Keratinocyte (primary cell): ENCODE measurements around the gene SMARCD3. TPM values are rescaled to one million over a fixed set of nuclear protein-coding genes. Genes with fewer than 3 reads are reported as not detected.

Experiments
- DNase-seq: peaks from one replicate; pipeline ENCODE4 v3.0.0-alpha.2; 2011; ENCODE audit warnings: low read depth, missing footprints, low spot score
- FAIRE-seq: peaks from 2 replicates; lab custom pipeline; 2011; peaks lifted over from hg19 to GRCh38; lab: Jason Lieb, UNC
- H2AFZ ChIP-seq: 2 replicates; pipeline ENCODE4 v1.6.0; 2012; ENCODE audit warnings: low read length, control low read depth, inconsistent platforms; ENCODE audit not compliant: control insufficient read depth
- H3K27ac ChIP-seq: 2 replicates; pipeline ENCODE4 v1.5.1; 2011; ENCODE audit warnings: low read length; ENCODE audit not compliant: control insufficient read depth, insufficient read depth
- H3K27me3 ChIP-seq: 3 replicates; pipeline ENCODE4 v1.6.0; 2011; ENCODE audit warnings: low read length; ENCODE audit not compliant: control insufficient read depth, insufficient read depth; ENCODE audit errors: extremely low read depth
- H3K36me3 ChIP-seq, 2 experiments: 2 replicates in 1 of 2; 3 replicates in 1 of 2; pipeline ENCODE4 v1.5.1; 2011; ENCODE audit warnings: low read length in 2 of 2, mild to moderate bottlenecking in 1 of 2; ENCODE audit not compliant: control insufficient read depth in 2 of 2, insufficient read depth in 2 of 2; ENCODE audit errors: extremely low read depth in 1 of 2
- H3K4me1 ChIP-seq: 3 replicates; pipeline ENCODE4 v1.5.1; 2011; ENCODE audit warnings: low read length; ENCODE audit not compliant: control insufficient read depth, insufficient read depth; ENCODE audit errors: extremely low read depth
- H3K4me2 ChIP-seq: 3 replicates; pipeline ENCODE4 v1.6.0; 2011; ENCODE audit warnings: low read depth, low read length; ENCODE audit not compliant: control insufficient read depth, insufficient read depth; ENCODE audit errors: extremely low read depth
- H3K4me3 ChIP-seq, 3 experiments: fragments of 200-600 bp in 1 of 3; sonication (generic) in 1 of 3; 2 replicates in 2 of 3; 3 replicates in 1 of 3; pipeline ENCODE4 v1.5.1; 2011 to 2016; ENCODE audit warnings: low read length in 3 of 3, mild to moderate bottlenecking in 3 of 3, control low read depth in 2 of 3, inconsistent platforms in 1 of 3, low read depth in 1 of 3, mixed read lengths in 1 of 3, mixed run types in 1 of 3, moderate library complexity in 1 of 3; ENCODE audit not compliant: control insufficient read depth in 2 of 3, insufficient read depth in 2 of 3; ENCODE audit errors: extremely low read depth in 1 of 3
- H3K79me2 ChIP-seq: 2 replicates; pipeline ENCODE4 v1.6.0; 2012; ENCODE audit warnings: low read length; ENCODE audit not compliant: control insufficient read depth, insufficient read depth
- H3K9ac ChIP-seq: 3 replicates; pipeline ENCODE4 v1.6.0; 2011; ENCODE audit warnings: low read length; ENCODE audit not compliant: control insufficient read depth, insufficient read depth; ENCODE audit errors: extremely low read depth
- H3K9me1 ChIP-seq: 3 replicates; pipeline ENCODE4 v1.6.0; 2011; ENCODE audit warnings: low read length; ENCODE audit not compliant: control insufficient read depth, insufficient read depth; ENCODE audit errors: extremely low read depth
- H3K9me3 ChIP-seq: 2 replicates; pipeline ENCODE4 v1.5.1; 2012; ENCODE audit warnings: low read depth, low read length; ENCODE audit not compliant: control insufficient read depth
- H4K20me1 ChIP-seq: 3 replicates; pipeline ENCODE4 v1.6.0; 2011; ENCODE audit warnings: low read length; ENCODE audit not compliant: control insufficient read depth, insufficient read depth; ENCODE audit errors: extremely low read depth
- CTCF ChIP-seq, 3 experiments: IDR thresholded peaks in 1 of 3; conservative IDR thresholded peaks in 1 of 3; optimal IDR thresholded peaks in 1 of 3; 2 replicates in 2 of 3; 3 replicates in 1 of 3; pipeline versions ENCODE3 to v1.5.1; 2011; ENCODE audit warnings: low read length in 3 of 3, mild to moderate bottlenecking in 3 of 3, moderate library complexity in 2 of 3, control low read depth in 1 of 3, inconsistent platforms in 1 of 3; ENCODE audit not compliant: insufficient read depth in 2 of 3; ENCODE audit errors: extremely low read depth in 1 of 3
- EZH2 ChIP-seq: IDR thresholded peaks from one replicate; pipeline ENCODE4 v1.6.1; 2012; ENCODE audit warnings: inconsistent platforms, mild to moderate bottlenecking, low read length, moderate library complexity
- dilution Hi-C: fragments of 300-500 bp; cut with MboI; formaldehyde crosslinking; loops from one replicate; pipeline ENCODE4 v1.7.0; 2020; ENCODE audit warnings: low sequenced_read_pairs; ENCODE audit not compliant: extremely low pct_ligation_motif_present
- polyA plus RNA-seq, 5 experiments: library from polyadenylated mRNA; depleted of rRNA in 3 of 5; stranded (reverse) in 3 of 5; stranded (forward) in 1 of 5; unstranded in 1 of 5; fragments of >200 nt; gene quantifications; 1 replicate in 1 of 5; 2 replicates in 3 of 5; 3 replicates in 1 of 5; pipeline versions ENCODE4 v1.2.1 to v1.2.3, GENCODE V29; 2011 to 2012; ENCODE audit warnings: missing spikeins in 2 of 5, low read depth in 1 of 5, low replicate concordance in 1 of 5

SMARCD3 gene
- polyA plus RNA-seq, 1 donor (not counting 4 experiments of a cell fraction or from before 2014, with no cell fraction given), result 3.0 TPM

- Histone ChIP-seq H3K9me3 (no peaks in the 10 kb centered on the region), H3K4me2 (no peak overlapping the region), H3K79me2 (peaks cover 38% of the 10 kb centered on the region), H4K20me1 (peaks cover 8% of the 10 kb centered on the region), H3K4me1 (peaks cover 4% of the 10 kb centered on the region), H2AFZ (no peak overlapping the region), H3K27ac (no peak overlapping the region), H3K36me3 (peaks cover 18 to 35% of the 10 kb centered on the region in 2 experiments), H3K4me3 (no peak overlapping the region), H3K9ac (no peak overlapping the region), H3K9me1 (no peaks in the 10 kb centered on the region), H3K27me3 (no peaks in the 10 kb centered on the region)
- no peak for TF ChIP-seq CTCF (optimal IDR thresholded peaks at IDR 0.05 in 1 of 3, IDR thresholded peaks at IDR 0.05 in 1 of 3, conservative IDR thresholded peaks at IDR 0.05 in 1 of 3; ENCODE audit: extremely low read depth in 1 of 3, insufficient read depth in 2 of 3, low read length in 3 of 3)
- TF ChIP-seq EZH2, result no peak
- DNase-seq (no peak), FAIRE-seq (no peak)
- dilution Hi-C loops, result no loop called here
Measured at GRCh38 chr7:151238190-151238810, 10.2 kb downstream of the SMARCD3 start.

GRCh38 chr7:151237244-151238189, 11.0 kb downstream of the SMARCD3 start:
- H3K27ac ChIP-seq, result no peak overlapping the region
- no peak overlapping the region for H2AFZ ChIP-seq
- peaks cover 45% of the 10 kb centered on the region for H3K79me2 ChIP-seq
- peaks cover 18 to 35% of the 10 kb centered on the region in 2 experiments for H3K36me3 ChIP-seq
- H3K4me3 ChIP-seq, result no peak overlapping the region
- H3K4me1 ChIP-seq, result peaks cover 7% of the 10 kb centered on the region
- no peak overlapping the region for H3K9ac ChIP-seq
- TF ChIP-seq EZH2 (no peak), CTCF (optimal IDR thresholded peaks at IDR 0.05 in 1 of 3, IDR thresholded peaks at IDR 0.05 in 1 of 3, conservative IDR thresholded peaks at IDR 0.05 in 1 of 3; ENCODE audit: extremely low read depth in 1 of 3, insufficient read depth in 2 of 3, low read length in 3 of 3) (no peak)
- dilution Hi-C loops, result no loop called here
- H4K20me1 ChIP-seq, result peaks cover 8% of the 10 kb centered on the region
- DNase-seq (no peak), FAIRE-seq (no peak)
- H3K27me3 ChIP-seq, result no peaks in the 10 kb centered on the region
- H3K4me2 ChIP-seq, result no peak overlapping the region
- no peaks in the 10 kb centered on the region for H3K9me3 ChIP-seq
- no peaks in the 10 kb centered on the region for H3K9me1 ChIP-seq
